Measurements from ENCODE around the gene EXOC3L2. TPM values are rescaled to one million over a fixed set of nuclear protein-coding genes. Genes with fewer than 3 reads are reported as not detected.

Gene EXOC3L2
- total and polyA plus RNA-seq, 2 experiments from 2014 or later: 1.3 TPM; not detected in 1

DNA sequence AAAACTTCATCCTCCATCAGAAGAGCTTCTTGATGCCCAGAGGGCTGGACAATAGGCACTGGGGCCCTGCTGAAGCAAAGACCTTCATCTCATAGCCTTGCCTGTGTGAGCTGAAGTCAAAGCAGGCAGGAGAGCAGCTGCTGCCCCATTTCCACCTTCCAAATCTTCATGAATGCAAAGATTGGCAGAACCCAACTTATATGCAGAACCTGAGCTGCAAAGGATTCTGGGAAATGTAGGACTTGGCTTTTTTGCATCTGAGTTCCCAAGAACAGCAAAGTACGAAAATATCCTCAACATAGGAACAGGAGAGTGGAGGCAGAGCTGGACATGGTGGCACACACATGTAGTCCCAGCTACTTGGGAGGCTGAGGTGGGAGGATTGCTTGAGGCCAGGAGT is 46.6 kb upstream of the EXOC3L2 start:
- no peak for TF ChIP-seq EZH2phosphoT487 (IDR thresholded peaks at IDR 0.05; ENCODE audit: low read depth, severe bottlenecking, unreplicated experiment)
- TF ChIP-seq EZH2 (IDR thresholded peaks at IDR 0.05; ENCODE audit: borderline replicate concordance): no peak
- TF ChIP-seq, protein P1, sequence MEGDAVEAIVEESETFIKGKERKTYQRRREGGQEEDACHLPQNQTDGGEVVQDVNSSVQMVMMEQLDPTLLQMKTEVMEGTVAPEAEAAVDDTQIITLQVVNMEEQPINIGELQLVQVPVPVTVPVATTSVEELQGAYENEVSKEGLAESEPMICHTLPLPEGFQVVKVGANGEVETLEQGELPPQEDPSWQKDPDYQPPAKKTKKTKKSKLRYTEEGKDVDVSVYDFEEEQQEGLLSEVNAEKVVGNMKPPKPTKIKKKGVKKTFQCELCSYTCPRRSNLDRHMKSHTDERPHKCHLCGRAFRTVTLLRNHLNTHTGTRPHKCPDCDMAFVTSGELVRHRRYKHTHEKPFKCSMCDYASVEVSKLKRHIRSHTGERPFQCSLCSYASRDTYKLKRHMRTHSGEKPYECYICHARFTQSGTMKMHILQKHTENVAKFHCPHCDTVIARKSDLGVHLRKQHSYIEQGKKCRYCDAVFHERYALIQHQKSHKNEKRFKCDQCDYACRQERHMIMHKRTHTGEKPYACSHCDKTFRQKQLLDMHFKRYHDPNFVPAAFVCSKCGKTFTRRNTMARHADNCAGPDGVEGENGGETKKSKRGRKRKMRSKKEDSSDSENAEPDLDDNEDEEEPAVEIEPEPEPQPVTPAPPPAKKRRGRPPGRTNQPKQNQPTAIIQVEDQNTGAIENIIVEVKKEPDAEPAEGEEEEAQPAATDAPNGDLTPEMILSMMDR (IDR thresholded peaks at IDR 0.05; ENCODE audit: poor library complexity): no peak
- WGBS (ENCODE audit: low lambda C conversion rate, missing lambda C conversion rate): 100% methylated on average over 1 of the region's 1 CpG
- H3K27me3 ChIP-seq: no peaks in the 10 kb centered on the region
- H3K9me2 ChIP-seq (replicated peaks; ENCODE audit: insufficient read depth): no peaks in the 10 kb centered on the region
- H3K4me3 ChIP-seq: no peak overlapping the region
- no peaks in the 10 kb centered on the region for H3K9me3 ChIP-seq (ENCODE audit: low read depth)
- no peaks in the 10 kb centered on the region for H3K79me2 ChIP-seq
- peaks cover 4% of the 10 kb centered on the region for H3K36me3 ChIP-seq (replicated peaks; ENCODE audit: insufficient read depth, low read depth)
- no peak overlapping the region for H3K4me2 ChIP-seq
- H3K27ac ChIP-seq: no peak overlapping the region
- no peak overlapping the region for H2AFZ ChIP-seq
- H3K4me1 ChIP-seq (ENCODE audit: insufficient read depth): no peaks in the 10 kb centered on the region
- H4K20me1 ChIP-seq (ENCODE audit: insufficient read depth, poor library complexity, severe bottlenecking): no peaks in the 10 kb centered on the region
- no peak for DNase-seq (ENCODE audit: low spot score)

DNA sequence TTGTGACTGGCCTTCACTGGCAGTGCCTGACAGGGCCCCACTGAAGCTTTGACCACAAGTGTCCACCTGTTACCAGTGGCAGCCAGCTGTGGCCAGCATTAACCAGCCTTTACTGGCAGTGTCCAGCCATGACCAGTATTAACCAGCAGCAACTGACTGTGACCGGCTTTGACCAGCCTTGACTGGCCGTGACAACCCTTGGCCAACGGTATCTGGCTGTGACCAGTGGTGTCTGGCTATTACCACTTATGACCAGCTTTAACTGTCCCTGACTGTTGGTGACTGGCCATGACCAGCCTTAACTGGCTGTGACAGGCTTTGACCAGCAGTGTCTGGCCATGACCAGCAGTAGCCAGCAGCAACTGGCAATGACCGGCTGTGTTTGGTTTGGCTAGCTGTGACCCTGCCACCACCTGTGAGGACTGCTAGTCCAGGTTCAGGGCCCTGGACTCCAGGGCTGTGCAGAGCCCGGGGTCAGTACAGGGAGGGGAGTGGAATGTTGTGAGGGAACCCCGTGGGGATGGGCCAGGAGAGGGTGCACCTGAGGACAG is 45.2 kb upstream of the EXOC3L2 start:
- Histone ChIP-seq H3K27me3 (no peaks in the 10 kb centered on the region), H3K4me3 (no peak overlapping the region), H3K9me3 (ENCODE audit: low read depth) (no peaks in the 10 kb centered on the region), H2AFZ (no peak overlapping the region), H3K9me2 (replicated peaks; ENCODE audit: insufficient read depth) (no peaks in the 10 kb centered on the region), H3K27ac (no peak overlapping the region), H3K36me3 (replicated peaks; ENCODE audit: insufficient read depth, low read depth) (no peaks in the 10 kb centered on the region), H3K4me2 (no peak overlapping the region), H3K79me2 (no peaks in the 10 kb centered on the region), H3K4me1 (ENCODE audit: insufficient read depth) (no peaks in the 10 kb centered on the region), H4K20me1 (ENCODE audit: insufficient read depth, poor library complexity, severe bottlenecking) (no peaks in the 10 kb centered on the region)
- TF ChIP-seq EZH2 (IDR thresholded peaks at IDR 0.05; ENCODE audit: borderline replicate concordance): no peak
- TF ChIP-seq, protein P1 (IDR thresholded peaks at IDR 0.05; ENCODE audit: poor library complexity): no peak
- no peak for TF ChIP-seq EZH2phosphoT487 (IDR thresholded peaks at IDR 0.05; ENCODE audit: low read depth, severe bottlenecking, unreplicated experiment)
- WGBS (ENCODE audit: low lambda C conversion rate, missing lambda C conversion rate): 98% methylated on average over 5 of the region's 6 CpGs
- no peak for DNase-seq (ENCODE audit: low spot score)

DNA sequence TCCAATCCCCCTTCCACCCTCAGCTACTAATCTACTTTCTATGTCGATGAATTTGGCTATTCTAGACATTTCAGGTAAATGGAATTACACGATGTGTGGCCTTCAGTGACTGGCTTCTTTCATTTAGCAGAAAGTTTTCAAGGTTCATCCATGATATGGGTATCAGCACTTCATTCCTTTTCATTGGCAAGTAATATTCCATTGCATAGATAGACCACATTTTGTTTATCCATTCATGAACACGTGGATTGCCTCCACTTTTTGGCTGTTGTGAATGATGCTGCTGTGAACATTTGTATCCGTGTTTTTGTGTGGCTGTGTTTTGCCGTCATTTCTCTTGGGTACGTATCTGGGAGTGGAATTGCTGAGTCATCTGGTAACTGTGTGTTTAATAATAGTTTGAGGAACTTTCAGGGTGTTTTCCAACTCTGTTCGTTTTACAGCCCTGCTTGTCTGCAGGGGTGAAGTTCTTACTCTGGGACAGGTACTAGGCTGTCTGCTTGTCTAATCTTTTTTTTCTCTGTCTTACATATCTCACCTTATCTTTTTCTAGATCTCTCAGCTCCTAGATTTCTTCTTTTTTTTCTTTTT is 38.3 kb upstream of the EXOC3L2 start:
- TF ChIP-seq EZH2 (IDR thresholded peaks at IDR 0.05; ENCODE audit: borderline replicate concordance) (no peak), EZH2phosphoT487 (IDR thresholded peaks at IDR 0.05; ENCODE audit: low read depth, severe bottlenecking, unreplicated experiment) (no peak)
- TF ChIP-seq, protein P1 (IDR thresholded peaks at IDR 0.05; ENCODE audit: poor library complexity): no peak
- Histone ChIP-seq H3K79me2 (no peaks in the 10 kb centered on the region), H3K4me3 (no peak overlapping the region), H3K9me2 (replicated peaks; ENCODE audit: insufficient read depth) (no peaks in the 10 kb centered on the region), H3K4me1 (ENCODE audit: insufficient read depth) (no peaks in the 10 kb centered on the region), H3K27ac (no peak overlapping the region), H4K20me1 (ENCODE audit: insufficient read depth, poor library complexity, severe bottlenecking) (no peaks in the 10 kb centered on the region), H3K4me2 (no peak overlapping the region), H3K27me3 (no peaks in the 10 kb centered on the region), H3K9me3 (ENCODE audit: low read depth) (no peaks in the 10 kb centered on the region), H2AFZ (no peak overlapping the region), H3K36me3 (replicated peaks; ENCODE audit: insufficient read depth, low read depth) (no peaks in the 10 kb centered on the region)
- 92% methylated on average over 7 of the region's 7 CpGs for WGBS (ENCODE audit: low lambda C conversion rate, missing lambda C conversion rate)
- DNase-seq (ENCODE audit: low spot score): no peak

Data from hepatocyte (in vitro differentiated cells).